ENCODE data around the gene TESMIN.

GRCh38 chr11:68661697-68662603 lies 89.4 kb downstream of the TESMIN start:
- no peak for TF ChIP-seq CTCF (IDR thresholded peaks at IDR 0.05; ENCODE audit: low read depth, low read length)
- TF ChIP-seq MYC (IDR thresholded peaks at IDR 0.05; ENCODE audit: low read depth, low read length): no peak
- TF ChIP-seq POLR2A (IDR thresholded peaks at IDR 0.05; ENCODE audit: extremely low read depth, insufficient read length): no peak
- TF ChIP-seq MAX (IDR thresholded peaks at IDR 0.05; ENCODE audit: low read depth, low read length): no peak
